CD4-positive, alpha-beta T cell (primary cell): ENCODE data around the gene CXCL6. TPM values are rescaled to one million over a fixed set of nuclear protein-coding genes. Genes with fewer than 3 reads are reported as not detected.

ENCODE experiments used
- ATAC-seq: fragments of 200-7000 bp; cut with Tn5 transposase; one replicate; pipeline ENCODE4 v1.10.0; 2022; ENCODE audit warnings: mild to moderate bottlenecking; ENCODE audit not compliant: poor library complexity
- CTCF ChIA-PET: fragments of 350-600 bp; sonication (Branson Sonifier 250); formaldehyde crosslinking; loops from one replicate; lab custom pipeline; 2021; ENCODE audit warnings: antibody characterized with exemption, inconsistent platforms; lab: Charles Lee
- POLR2A ChIA-PET: fragments of 350-600 bp; sonication (Branson Sonifier 250); formaldehyde crosslinking; loops from one replicate; lab custom pipeline; 2021; ENCODE audit warnings: antibody characterized with exemption, inconsistent platforms; lab: Charles Lee
- DNase-seq, 14 experiments: peaks; one replicate each; pipeline ENCODE4 v3.0.0-alpha.2; 2013 to 2020; ENCODE audit warnings: mixed read lengths in 2 of 14
- H3K27ac ChIP-seq, 2 donors: one replicate each; pipeline versions ENCODE4 v1.5.1 to v1.7.0; 2013; ENCODE audit warnings: low read length in 2 of 2, low read depth in 1 of 2, mild to moderate bottlenecking in 1 of 2
- H3K27me3 ChIP-seq, 2 experiments: 1 replicate in 1 of 2; 2 replicates in 1 of 2; pipeline versions ENCODE4 v1.6.1 to v1.7.0; 2013; ENCODE audit warnings: low read length in 2 of 2, control low read depth in 1 of 2, mild to moderate bottlenecking in 1 of 2, moderate library complexity in 1 of 2; ENCODE audit not compliant: insufficient read depth in 2 of 2, control insufficient read depth in 1 of 2
- H3K36me3 ChIP-seq: one replicate; pipeline ENCODE4 v1.6.1; 2013; ENCODE audit warnings: low read length, control low read depth; ENCODE audit not compliant: insufficient read depth
- H3K4me1 ChIP-seq: one replicate; pipeline ENCODE4 v1.6.1; 2013; ENCODE audit warnings: low read length, control low read depth; ENCODE audit not compliant: insufficient read depth
- H3K4me3 ChIP-seq: one replicate; pipeline ENCODE4 v1.5.1; 2013; ENCODE audit warnings: mild to moderate bottlenecking, low read length, moderate library complexity
- H3K9me3 ChIP-seq, 2 experiments: 1 replicate in 1 of 2; 2 replicates in 1 of 2; pipeline versions ENCODE4 v1.6.1 to v1.7.0; 2013; ENCODE audit warnings: low read length in 2 of 2, mild to moderate bottlenecking in 2 of 2, control low read depth in 1 of 2, moderate library complexity in 1 of 2; ENCODE audit not compliant: control insufficient read depth in 1 of 2, insufficient read depth in 1 of 2
- H3K27ac Mint-ChIP-seq: one replicate; pipeline ENCODE4 v1.8.0; 2020; ENCODE audit warnings: mixed read lengths
- H3K27me3 Mint-ChIP-seq: one replicate; pipeline ENCODE4 v1.8.0; 2021; ENCODE audit warnings: mixed read lengths
- H3K36me3 Mint-ChIP-seq: one replicate; pipeline ENCODE4 v1.8.0; 2021; ENCODE audit warnings: low read depth, mixed read lengths
- H3K4me1 Mint-ChIP-seq: one replicate; pipeline ENCODE4 v1.8.0; 2021; ENCODE audit warnings: low read depth, mixed read lengths
- H3K4me3 Mint-ChIP-seq: one replicate; pipeline ENCODE4 v1.8.0; 2020; ENCODE audit warnings: mild to moderate bottlenecking, mixed read lengths
- H3K9me3 Mint-ChIP-seq: one replicate; pipeline ENCODE4 v1.8.0; 2020; ENCODE audit warnings: mixed read lengths
- intact Hi-C, 2 experiments: fragments of 100-400 bp; cut with DNase I in 1 of 2; cut with micrococcal nuclease in 1 of 2; formaldehyde crosslinking; loops; one replicate each; pipeline versions ENCODE4 v1.15.1 to v1.9.0; 2023 to 2025; cut with DNase I, micrococcal nuclease
- total RNA-seq, 174 experiments: library from RNA in 2 of 174; stranded (reverse) in 2 of 174; gene quantifications; one replicate each; pipeline ENCODE4 v1.2.3 and lab custom pipeline; 2021 to 2026
- TF ChIP-seq, protein P1 (sequence below): fragments of 200-600 bp; IDR thresholded peaks from one replicate; pipeline ENCODE4 v1.8.0; 2022; ENCODE audit warnings: antibody characterized with exemption, mild to moderate bottlenecking

CXCL6 gene
- total RNA-seq, 2 experiments from 2014 or later = not detected

DNA sequence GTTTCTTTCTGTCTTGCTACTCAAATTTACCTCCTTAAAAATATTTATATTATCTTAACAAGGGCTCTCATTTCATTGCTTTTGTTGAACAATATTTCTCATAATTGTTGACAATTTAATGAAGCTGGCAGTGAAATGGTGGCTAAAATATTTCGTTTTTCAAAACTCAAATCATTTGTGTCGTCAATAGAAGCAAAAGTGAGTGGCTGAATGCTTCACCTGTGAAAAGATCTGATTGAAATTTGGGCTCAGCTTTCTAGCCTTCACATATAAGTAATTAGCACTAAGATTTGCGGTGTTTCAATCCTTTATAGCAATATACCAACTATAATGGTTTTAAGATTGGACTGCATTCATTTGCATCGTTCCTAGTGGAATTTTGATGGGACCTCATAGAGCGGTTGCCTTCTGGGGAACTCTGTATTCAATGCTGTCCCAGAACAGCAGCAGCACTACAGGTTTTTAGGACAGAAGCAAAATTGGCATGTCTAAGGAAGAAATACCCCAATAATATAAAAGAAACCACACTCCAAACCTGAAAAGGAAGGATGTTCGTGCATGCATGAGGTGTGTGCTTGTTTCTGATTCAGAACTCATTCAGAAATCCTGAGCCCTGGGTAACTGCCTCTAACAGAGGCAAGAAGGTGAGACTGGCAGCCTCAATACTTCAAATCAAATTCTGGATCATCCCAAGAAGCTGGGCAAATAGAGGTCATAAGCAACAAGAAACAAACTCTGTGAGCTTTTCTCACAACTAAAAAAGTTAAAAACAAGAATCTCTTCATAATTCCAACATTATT is 35.2 kb downstream of the CXCL6 start:
- POLR2A ChIA-PET = no interaction called here
- peaks cover 29% of the 10 kb centered on the region for H3K27me3 Mint-ChIP-seq
- H3K36me3 Mint-ChIP-seq = no peaks in the 10 kb centered on the region
- no peak for DNase-seq
- CTCF ChIA-PET = no interaction called here
- H3K27ac ChIP-seq = no peak overlapping the region
- no peak overlapping the region for H3K27ac Mint-ChIP-seq
- no peaks in the 10 kb centered on the region for H3K4me1 ChIP-seq
- peaks cover 3 to 7% of the 10 kb centered on the region in 2 experiments for H3K27me3 ChIP-seq
- H3K4me3 Mint-ChIP-seq = no peak overlapping the region
- TF ChIP-seq, protein P1, sequence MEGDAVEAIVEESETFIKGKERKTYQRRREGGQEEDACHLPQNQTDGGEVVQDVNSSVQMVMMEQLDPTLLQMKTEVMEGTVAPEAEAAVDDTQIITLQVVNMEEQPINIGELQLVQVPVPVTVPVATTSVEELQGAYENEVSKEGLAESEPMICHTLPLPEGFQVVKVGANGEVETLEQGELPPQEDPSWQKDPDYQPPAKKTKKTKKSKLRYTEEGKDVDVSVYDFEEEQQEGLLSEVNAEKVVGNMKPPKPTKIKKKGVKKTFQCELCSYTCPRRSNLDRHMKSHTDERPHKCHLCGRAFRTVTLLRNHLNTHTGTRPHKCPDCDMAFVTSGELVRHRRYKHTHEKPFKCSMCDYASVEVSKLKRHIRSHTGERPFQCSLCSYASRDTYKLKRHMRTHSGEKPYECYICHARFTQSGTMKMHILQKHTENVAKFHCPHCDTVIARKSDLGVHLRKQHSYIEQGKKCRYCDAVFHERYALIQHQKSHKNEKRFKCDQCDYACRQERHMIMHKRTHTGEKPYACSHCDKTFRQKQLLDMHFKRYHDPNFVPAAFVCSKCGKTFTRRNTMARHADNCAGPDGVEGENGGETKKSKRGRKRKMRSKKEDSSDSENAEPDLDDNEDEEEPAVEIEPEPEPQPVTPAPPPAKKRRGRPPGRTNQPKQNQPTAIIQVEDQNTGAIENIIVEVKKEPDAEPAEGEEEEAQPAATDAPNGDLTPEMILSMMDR = no peak
- no peaks in the 10 kb centered on the region for H3K9me3 Mint-ChIP-seq
- H3K36me3 ChIP-seq = no peaks in the 10 kb centered on the region
- H3K9me3 ChIP-seq = peaks cover 0 to 13% of the 10 kb centered on the region in 2 experiments
- intact Hi-C loops = no loop called here
- ATAC-seq = no peak
- no peaks in the 10 kb centered on the region for H3K4me1 Mint-ChIP-seq
- H3K4me3 ChIP-seq = no peak overlapping the region

DNA sequence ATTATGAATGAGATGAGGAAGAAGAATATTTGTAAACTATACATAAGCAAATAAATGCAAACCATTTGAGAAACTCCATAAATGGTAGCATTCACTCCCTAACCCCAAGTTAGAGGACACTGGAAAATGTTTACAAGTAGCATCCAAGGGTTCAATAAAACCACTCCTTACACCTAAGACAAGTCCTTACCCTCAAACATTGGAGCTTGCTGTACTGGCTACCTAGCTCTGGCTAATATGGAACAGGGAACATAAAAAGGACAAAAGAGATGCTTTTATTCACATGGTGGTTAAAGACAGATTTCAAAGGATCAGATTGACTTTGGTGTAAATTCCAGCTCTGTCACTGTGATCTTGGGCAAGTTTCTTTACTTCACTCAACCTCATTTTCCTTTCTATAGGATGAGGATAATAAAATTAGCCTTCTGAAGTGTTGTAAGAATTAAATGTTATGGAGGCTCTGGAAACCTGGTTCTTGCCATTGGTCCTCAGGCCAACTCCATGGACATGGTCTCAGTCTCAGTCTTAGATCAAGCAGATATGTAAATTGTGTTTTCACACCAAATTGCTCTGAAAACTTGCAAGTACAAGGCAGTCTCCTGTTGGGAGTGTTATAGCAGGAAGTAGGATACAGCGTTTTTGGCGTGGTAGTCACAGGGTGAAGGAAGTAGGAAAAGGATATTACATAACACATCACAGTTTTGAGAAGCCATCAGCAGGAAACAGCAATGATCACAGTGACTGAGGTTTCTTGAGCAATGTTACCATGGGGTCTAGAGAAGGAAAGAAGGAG is 36.0 kb downstream of the CXCL6 start:
- DNase-seq (peak in 2 of 14 experiments; percentile 34 to 38), ATAC-seq (no peak)
- H3K4me3 ChIP-seq = no peak overlapping the region
- H3K27me3 ChIP-seq = peaks cover 3 to 7% of the 10 kb centered on the region in 2 experiments
- TF ChIP-seq, protein P1 = no peak
- CTCF ChIA-PET = no interaction called here
- Mint-ChIP-seq H3K4me1 (no peaks in the 10 kb centered on the region), H3K4me3 (no peak overlapping the region), H3K36me3 (no peaks in the 10 kb centered on the region), H3K27ac (no peak overlapping the region), H3K27me3 (peaks cover 25% of the 10 kb centered on the region), H3K9me3 (no peaks in the 10 kb centered on the region)
- H3K9me3 ChIP-seq = peaks cover 0 to 13% of the 10 kb centered on the region in 2 experiments
- no peaks in the 10 kb centered on the region for H3K36me3 ChIP-seq
- H3K27ac ChIP-seq = no peak overlapping the region
- H3K4me1 ChIP-seq = no peaks in the 10 kb centered on the region
- POLR2A ChIA-PET = no interaction called here
- intact Hi-C loops = no loop called here

- intact Hi-C loops = no loop called here
- no peaks in the 10 kb centered on the region for H3K36me3 Mint-ChIP-seq
Measured at GRCh38 chr4:73874386-73874785, 37.9 kb downstream of the CXCL6 start.

More at GRCh38 chr4:73874386-73874785, 37.9 kb downstream of the CXCL6 start:
- ChIA-PET CTCF (no interaction called here), POLR2A (no interaction called here)
- Mint-ChIP-seq H3K4me3 (no peak overlapping the region), H3K27ac (no peak overlapping the region), H3K4me1 (no peaks in the 10 kb centered on the region), H3K9me3 (no peaks in the 10 kb centered on the region), H3K27me3 (peaks cover 13% of the 10 kb centered on the region)
- Histone ChIP-seq H3K36me3 (no peaks in the 10 kb centered on the region), H3K4me3 (no peak overlapping the region), H3K4me1 (no peaks in the 10 kb centered on the region), H3K27me3 (no peaks in the 10 kb centered on the region), H3K9me3 (peaks cover 0 to 4% of the 10 kb centered on the region in 2 experiments), H3K27ac (no peak overlapping the region)
- TF ChIP-seq, protein P1 = no peak
- ATAC-seq (no peak), DNase-seq (no peak)
